GM21526 (cell line): ENCODE measurements around the gene CCDC88B.

ENCODE experiments used
- ATAC-seq: cut with Tn5 transposase; IDR thresholded peaks from one replicate; pipeline ENCODE4 v1.9.1; 2021; ENCODE audit warnings: moderate library complexity; ENCODE audit not compliant: unreplicated experiment, low FRiP score

Gene CCDC88B, protein sequence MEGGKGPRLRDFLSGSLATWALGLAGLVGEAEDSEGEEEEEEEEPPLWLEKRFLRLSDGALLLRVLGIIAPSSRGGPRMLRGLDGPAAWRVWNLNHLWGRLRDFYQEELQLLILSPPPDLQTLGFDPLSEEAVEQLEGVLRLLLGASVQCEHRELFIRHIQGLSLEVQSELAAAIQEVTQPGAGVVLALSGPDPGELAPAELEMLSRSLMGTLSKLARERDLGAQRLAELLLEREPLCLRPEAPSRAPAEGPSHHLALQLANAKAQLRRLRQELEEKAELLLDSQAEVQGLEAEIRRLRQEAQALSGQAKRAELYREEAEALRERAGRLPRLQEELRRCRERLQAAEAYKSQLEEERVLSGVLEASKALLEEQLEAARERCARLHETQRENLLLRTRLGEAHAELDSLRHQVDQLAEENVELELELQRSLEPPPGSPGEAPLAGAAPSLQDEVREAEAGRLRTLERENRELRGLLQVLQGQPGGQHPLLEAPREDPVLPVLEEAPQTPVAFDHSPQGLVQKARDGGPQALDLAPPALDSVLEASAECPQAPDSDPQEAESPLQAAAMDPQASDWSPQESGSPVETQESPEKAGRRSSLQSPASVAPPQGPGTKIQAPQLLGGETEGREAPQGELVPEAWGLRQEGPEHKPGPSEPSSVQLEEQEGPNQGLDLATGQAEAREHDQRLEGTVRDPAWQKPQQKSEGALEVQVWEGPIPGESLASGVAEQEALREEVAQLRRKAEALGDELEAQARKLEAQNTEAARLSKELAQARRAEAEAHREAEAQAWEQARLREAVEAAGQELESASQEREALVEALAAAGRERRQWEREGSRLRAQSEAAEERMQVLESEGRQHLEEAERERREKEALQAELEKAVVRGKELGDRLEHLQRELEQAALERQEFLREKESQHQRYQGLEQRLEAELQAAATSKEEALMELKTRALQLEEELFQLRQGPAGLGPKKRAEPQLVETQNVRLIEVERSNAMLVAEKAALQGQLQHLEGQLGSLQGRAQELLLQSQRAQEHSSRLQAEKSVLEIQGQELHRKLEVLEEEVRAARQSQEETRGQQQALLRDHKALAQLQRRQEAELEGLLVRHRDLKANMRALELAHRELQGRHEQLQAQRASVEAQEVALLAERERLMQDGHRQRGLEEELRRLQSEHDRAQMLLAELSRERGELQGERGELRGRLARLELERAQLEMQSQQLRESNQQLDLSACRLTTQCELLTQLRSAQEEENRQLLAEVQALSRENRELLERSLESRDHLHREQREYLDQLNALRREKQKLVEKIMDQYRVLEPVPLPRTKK (N-terminal part only)

DNA sequence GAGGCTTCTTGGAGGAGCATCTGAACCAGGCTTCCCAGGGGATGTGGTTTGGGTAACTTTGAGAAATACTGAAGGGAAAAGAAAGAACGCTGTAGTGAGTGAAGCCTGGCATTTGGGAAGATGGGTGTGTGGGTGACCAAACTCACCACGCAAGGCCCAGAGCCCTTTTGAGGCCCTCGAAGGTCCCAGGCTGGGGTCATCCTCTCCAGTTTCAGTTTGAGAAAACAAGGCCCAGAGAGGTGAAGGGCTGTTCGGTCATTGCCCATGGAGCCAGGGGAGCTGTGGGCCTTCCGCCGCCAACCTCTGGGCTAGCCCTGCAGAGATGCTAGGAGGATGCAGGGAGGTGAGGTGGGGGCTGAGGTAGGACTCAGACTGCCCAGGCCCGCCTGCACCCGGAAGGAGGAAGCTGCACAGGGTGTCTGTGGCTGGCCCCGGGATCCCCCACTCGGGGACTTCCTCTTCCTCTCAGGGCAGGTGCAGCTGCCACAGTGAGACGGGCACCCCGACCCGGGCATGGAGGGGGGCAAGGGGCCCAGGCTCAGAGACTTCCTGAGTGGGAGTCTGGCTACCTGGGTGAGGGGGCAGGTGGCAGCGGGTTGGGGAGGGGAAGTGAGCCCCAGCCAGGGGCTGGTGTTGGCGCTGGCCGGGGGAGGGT is at the start of gene CCDC88B:
TSS of gene CCDC88B (plus strand) at position 451 of the 655 bp plus-strand sequence. CDS start at position 514, 63 bp downstream.
- ATAC-seq, result peak; percentile 48

DNA sequence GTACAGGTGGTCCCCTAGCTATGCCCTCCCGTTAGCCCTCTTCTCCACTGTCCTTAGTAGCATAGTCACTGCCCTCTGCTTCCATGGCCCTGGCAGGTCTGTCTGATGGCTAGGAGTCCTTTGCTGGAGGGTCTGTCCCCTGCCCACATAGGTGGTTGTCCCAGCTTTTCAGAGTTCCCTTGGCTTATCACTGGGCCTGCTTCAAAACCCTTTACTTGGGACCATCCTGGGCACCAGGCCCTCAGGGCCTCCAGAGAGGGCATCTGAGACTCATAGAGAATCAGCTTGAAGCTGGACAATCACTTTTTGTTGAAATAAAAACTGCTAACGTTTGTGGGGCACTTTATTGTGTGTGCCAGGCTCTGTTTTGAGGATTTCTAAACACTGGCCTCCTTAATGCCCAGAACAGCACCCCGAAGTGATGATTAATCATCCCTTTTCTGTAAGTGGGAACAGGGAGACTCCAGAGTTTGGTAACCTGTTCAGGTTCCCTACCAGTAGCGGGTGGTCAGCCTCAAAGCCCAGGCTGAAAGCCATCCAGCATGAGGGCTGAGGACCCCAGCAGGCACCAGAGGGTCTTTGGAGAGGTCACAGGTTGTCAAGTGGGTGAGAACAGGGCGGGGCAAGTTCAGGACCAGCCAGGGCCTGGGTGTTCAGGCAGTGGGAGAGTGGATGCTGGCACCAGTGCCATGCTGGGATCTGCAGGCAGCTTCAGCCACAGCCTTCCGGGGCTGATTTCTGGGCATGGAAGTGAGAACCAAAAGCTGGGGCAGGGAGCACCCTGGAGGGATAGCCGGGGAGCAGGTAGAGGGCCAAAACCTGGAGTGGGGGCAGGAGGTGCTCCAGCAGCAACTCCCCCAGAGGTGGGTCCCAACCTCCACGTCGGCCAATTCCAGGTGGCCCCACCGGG is 49.4 kb upstream of the CCDC88B start:
- no peak for ATAC-seq

DNA sequence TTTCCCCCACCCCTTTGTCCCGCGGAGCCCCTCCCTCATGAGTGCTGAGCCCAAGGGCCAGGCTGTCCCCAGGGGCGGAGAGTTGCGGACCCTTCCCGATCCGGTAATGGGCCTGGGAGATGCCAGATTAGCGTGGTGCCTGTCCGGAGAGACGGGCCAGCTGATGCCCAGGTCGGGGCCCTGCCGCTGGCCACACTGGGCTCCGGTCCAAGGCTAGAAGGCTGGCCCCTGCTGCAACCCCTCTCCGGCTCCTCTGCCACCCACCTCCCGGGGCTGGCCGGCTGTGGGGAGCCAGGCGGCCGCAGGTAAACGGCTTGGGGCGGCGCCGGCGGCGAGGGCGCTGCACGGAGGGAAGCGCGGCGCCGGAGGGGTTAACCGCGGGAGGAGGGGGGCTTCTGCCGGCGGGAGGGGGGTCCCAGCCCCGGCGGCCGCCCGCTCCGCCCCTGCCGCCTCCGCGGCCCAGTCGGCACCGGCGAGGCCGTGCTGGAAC is 48.7 kb upstream of the CCDC88B start, which contains the start of gene KCNK4:
TSS of gene KCNK4 (plus strand) at position 41 of the 490 bp plus-strand sequence. CDS start 1,717 bp downstream, outside the sequence.
- ATAC-seq, result no peak

DNA sequence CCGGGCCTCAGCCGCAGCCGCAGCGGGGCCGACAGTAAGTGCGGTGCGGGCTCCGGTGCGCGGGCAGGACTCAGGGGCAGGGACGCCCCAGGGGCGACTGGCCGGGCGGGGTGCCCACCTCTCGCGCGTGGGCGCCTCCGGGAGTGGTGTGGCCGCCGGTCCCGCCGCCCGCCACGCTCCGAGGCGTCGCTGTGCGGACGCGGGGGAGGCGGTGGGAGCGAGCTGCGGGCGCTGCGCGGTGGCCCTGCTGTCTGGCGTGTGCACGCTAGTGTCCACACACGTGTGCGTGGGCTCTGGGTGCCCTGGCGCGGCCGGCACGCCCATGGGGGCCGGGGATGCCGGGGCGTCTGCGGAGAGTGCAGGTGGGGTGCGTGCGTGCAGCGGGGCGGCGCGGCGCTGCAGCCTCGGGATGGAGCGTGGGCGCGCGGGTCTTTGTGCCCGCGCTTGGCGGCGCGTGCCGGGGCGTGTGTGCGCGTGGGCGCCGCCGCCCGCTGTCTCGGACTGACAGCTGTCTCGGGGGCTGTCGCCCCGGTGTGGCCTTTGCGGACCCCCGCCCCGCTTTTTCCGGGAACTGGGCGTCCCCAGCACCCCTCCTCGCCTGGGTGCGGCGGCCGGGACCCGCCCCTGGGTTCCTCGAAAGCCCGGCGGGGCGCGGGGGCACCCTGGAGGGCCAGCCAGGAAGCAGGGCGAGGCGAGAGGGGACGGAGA is 48.1 kb upstream of the CCDC88B start:
- no peak for ATAC-seq

DNA sequence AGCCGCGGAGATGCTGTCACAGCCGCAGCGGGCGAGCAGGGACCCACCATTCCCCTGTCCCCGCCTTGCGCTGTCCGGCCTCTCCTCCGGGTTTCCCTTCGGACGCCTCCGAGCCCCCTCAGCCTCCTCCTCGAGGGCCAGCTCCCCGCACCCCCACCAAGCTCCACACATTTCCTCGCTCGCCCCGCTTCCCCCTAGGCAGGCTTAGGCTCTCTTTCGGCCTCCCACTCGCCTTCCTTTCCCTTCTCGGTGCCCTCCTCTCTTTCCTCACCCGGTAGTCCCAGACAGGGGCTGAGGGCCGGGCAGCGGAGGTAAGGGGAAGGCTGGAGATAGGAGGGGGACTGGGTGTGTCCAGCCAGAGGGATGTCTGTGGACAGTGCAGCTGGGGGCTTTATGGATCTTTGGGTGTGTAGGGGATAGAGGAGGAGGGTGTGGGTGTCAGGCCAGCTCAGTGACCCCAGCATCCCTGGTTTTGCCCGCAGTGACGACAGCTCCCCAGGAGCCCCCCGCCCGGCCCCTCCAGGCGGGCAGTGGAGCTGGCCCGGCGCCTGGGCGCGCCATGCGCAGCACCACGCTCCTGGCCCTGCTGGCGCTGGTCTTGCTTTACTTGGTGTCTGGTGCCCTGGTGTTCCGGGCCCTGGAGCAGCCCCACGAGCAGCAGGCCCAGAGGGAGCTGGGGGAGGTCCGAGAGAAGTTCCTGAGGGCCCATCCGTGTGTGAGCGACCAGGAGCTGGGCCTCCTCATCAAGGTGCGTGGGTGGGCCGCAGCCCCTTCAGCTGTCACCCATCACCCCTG is 47.3 kb upstream of the CCDC88B start:
- ATAC-seq, result no peak

DNA sequence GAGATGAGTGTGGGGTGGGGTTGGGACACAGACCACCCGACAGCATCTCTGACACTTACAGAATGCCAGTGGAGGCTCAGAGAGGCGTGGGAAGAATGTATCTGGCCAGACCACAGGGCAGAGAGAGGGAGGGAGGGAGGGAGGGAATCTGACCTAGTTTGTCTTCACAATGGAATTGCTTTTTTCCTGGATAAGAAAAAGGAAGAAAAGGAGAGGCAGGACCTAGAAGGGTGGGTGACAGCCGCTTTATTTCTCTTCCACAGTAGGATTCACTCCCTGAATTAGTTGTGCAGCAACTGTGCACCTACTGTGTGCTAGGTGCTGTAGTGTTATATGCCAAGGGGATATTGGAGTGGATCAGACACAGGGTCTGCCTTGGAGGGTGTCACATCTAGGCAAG is 45.2 kb upstream of the CCDC88B start:
- ATAC-seq, result no peak

DNA sequence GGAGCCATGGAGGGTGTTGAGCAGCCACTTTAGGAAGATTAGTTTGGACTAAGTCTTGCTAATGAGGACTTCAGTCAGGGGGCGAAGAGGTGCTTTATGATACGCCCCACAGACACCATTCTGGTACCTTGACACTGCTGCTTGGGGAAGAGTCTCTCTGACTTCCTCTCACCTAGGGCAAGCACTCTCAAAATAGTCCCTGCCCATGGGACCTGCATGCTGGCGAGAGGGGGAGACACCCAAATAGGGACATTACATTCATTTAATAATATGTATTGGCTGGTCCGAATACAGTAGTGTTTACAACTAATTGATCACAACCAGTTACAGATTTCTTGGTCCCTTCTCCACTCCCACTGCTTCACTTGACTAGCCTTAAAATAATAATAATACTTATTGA is 44.2 kb upstream of the CCDC88B start:
- no peak for ATAC-seq

DNA sequence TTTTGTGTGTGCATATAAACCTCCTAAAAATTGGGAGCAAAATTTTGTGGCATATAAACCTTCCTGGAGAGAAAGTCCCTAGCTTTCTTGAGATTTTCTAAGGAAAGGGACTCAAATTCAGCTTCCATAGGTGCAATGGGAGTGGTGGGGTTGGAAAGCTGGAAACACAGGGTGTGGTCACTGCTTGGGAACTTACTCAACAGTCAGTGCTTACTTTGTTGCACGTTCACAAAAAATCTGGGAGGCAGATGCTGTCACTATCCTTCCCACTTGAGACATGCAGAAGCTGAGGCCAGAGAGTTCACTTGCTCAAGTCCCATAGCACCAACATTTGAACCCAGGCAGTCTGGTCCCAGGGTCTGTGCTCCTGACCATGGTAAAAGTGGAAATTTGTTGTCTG is 43.8 kb upstream of the CCDC88B start:
- ATAC-seq, result no peak

DNA sequence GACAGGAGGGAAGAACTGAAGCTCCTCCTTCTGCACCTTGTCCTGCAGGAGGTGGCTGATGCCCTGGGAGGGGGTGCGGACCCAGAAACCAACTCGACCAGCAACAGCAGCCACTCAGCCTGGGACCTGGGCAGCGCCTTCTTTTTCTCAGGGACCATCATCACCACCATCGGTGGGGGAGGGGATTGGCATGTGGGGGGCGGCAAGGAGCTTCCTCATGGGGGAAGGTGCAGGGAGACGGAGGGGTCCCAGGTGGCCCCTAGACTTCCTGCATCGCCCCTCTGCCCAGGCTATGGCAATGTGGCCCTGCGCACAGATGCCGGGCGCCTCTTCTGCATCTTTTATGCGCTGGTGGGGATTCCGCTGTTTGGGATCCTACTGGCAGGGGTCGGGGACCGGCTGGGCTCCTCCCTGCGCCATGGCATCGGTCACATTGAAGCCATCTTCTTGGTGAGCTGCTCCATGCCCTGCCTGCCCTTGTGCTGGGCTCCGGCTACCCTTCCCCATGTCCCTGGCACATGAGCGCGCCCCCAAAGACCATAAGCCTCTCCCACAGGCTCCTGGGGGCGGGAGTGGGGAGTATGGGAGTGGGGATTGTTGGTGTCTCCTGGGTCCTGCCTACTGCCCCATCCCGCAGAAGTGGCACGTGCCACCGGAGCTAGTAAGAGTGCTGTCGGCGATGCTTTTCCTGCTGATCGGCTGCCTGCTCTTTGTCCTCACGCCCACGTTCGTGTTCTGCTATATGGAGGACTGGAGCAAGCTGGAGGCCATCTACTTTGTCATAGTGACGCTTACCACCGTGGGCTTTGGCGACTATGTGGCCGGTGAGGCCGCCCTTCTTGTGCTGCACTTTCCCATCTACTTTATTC is 42.9 kb upstream of the CCDC88B start:
- ATAC-seq, result no peak

DNA sequence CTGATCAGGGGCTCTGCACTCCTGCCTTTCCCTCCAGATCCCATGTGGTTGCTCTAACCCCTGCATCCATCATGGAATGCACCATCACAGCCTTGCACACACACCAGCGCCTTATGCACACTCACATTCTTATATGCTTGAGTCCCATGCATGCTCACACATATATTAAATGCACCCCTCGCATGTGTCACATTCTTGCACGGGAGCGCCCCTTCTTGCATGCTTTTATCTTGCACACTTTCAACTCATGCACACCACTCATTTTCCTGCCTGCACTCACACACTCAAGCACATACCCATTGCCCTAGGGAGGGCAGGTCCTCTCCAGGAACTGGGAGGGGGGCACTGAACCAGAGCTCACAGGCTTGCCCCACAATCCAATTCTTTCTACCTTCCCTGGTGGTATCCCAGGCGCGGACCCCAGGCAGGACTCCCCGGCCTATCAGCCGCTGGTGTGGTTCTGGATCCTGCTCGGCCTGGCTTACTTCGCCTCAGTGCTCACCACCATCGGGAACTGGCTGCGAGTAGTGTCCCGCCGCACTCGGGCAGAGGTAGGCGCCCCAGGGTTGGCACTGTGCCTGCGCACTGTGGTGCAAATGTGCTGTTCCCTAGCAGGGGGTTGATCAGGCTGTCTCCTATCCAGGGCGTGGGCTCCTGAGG is 42.2 kb upstream of the CCDC88B start:
- ATAC-seq, result no peak

DNA sequence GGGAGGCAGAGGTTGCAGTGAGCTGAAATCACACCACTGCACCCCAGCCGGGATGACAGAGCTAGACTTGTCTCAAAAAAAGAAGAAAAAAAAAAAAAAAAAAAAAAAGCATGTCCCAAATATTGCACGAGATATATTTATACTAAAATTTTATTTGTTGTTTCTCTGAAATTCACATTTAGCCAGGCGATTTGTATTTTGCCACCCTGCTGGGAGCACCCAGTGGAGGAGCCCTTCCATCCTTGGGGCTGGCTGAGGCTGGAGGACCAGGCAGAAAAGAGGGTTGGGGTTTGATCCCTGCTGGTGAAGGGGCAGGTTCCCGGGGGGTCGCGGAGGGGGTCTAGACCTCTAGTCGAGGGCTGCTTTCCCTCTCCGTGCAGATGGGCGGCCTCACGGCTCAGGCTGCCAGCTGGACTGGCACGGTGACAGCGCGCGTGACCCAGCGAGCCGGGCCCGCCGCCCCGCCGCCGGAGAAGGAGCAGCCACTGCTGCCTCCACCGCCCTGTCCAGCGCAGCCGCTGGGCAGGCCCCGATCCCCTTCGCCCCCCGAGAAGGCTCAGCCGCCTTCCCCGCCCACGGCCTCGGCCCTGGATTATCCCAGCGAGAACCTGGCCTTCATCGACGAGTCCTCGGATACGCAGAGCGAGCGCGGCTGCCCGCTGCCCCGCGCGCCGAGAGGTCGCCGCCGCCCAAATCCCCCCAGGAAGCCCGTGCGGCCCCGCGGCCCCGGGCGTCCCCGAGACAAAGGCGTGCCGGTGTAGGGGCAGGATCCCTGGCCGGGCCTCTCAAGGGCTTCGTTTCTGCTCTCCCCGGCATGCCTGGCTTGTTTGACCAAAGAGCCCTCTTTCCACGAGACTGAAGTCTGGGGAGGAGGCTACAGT is 40.8 kb upstream of the CCDC88B start:
- ATAC-seq, result no peak

DNA sequence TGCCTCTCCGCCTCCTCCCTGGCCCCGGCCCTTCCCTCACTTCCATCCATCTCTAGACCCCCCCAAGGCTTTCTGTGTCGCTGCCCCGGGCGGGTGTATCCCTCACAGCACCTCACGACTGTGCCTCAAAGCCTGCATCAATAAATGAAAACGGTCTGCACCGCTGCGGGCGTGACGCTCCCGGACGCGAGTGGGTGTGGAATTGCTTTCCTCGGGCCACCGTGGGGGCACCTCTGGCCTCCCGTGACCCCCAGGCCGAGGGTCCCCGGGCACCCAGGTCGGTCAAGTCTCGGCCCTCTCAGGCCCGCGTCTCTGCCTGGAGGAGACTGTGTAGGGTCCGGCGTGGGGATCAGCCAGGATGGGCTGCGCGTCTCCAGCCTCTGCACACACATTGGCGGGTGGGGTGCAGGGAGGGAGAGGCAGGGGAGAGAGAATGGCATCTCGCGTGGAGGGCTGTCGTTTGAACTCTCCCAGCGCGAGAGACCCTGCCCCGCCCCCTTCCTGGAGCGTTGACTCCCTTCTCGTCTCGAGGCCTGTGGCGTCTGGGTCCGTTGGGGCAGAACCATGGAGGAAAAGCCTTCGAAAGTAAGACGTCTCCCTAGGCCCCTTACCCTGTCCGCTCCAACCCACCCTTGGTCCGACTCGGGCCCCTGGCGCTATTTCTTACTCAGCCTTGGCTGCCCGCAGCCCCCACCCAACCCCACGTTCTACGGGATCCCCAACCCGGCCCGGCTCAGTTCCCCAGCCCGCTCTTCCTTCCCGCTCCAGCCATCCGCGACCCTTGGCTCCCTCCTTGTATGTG is 40.0 kb upstream of the CCDC88B start, which contains the start of gene CATSPERZ:
TSS of gene CATSPERZ (plus strand) at position 512 of the 802 bp plus-strand sequence. CDS start at position 565, 53 bp downstream.
- no peak for ATAC-seq

DNA sequence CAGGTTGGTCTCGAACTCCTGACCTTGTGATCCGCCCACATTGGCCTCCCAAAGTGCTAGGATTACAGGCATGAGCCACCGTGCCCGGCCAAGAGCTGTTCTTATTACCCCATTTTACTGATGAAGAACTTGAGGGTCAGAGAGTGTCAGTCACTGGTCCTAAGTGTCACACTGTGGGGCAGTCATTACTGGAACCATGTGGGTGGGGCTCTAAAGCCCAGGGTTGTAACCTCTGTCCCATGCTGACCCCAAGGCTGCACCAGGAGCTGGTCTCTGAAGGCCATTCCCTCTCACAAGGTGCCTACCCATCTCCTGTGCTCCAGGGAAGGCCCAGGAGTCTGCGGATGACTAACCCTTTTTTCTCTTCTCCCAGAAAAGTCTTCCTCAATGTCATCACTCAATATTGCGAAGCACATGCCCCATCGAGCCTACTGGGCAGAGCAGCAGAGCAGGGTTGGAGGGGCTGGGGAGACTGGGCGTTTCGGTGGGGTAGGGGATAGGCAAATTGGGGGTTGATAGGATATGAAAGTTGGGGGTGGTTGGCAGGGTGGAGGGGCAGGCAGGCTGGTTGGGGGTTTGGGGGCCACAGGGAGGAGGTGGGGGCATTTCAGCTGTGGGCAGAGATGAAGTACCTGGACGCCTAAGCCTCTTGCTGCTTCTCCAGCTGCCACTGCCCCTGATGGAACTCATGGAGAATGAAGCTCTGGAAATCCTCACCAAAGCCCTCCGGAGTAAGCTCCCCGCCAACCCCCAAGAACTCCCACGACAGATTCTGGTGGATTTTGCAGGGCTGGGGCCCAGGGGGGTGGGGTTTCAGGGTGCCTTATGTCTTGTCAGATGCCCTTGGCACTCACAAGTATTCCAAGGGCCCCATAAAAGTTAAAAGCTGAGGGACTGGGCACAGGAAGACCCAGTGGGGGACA is 36.6 kb upstream of the CCDC88B start:
- no peak for ATAC-seq
